Activated CD4-positive, CD25-positive, alpha-beta regulatory T cell treated with anti-CD3 and anti-CD28 coated beads, Interleukin-2, amount 50 U/mL, for 72 hours (primary cell): Measurements from ENCODE around the gene TRPC4AP.
"Not testable (repeated sequence)": the region's sequence is repeated elsewhere in the genome, so short reads cannot be mapped to it uniquely, and the experiment has no call there.

ENCODE experiments used
- DNase-seq: peaks from one replicate; pipeline ENCODE4 v3.0.0; 2021

Gene TRPC4AP

DNA sequence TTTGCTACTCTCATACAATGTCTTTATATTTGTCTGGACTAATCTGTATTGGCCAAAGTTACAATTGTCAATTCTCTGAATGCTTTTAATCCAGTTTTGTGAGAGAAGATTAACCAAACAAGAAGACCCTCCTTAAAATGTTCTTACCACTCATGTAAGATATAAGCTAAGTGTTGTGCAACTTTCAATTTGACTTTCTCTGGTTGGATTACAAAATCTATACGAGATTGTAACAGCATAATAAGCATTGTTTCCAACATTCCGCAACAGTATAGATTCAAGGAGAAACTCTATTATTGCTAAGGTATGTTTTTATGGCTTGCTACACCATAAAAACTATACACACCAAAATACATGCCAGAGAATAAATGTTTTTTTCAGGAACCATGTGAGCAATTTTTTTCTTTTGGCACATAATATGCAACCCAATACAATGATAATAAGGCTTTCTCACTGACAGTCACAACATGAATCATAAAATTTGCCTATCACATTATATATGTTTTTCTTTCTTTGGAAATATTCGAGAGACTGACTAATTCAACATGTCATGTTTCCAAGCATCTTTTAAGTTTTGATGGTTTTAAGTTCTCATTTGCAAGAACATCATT lies 12.2 kb upstream of the TRPC4AP start:
- DNase-seq: no peak

DNA sequence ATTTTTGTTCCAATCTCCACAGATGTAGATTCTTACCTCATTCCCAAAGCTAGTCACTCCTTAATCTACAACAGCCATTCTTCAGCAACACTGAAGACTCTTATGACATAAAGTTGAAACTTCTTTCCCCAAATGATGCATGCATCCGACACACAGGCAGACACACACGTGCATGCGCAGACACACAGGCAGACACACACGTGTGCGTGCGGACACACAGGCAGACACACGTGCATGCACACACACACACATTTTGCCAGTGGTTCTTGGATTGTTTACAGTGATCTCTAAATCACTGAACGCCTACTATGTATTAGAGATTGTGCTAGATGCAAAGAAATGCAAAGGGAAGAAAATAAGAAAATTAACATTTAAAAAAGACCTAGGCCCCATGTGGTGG lies 9.0 kb upstream of the TRPC4AP start:
- DNase-seq: no peak

GRCh38 chr20:35093267-35093884 lies 769 bp upstream of the TRPC4AP start:
- DNase-seq: no peak

DNA sequence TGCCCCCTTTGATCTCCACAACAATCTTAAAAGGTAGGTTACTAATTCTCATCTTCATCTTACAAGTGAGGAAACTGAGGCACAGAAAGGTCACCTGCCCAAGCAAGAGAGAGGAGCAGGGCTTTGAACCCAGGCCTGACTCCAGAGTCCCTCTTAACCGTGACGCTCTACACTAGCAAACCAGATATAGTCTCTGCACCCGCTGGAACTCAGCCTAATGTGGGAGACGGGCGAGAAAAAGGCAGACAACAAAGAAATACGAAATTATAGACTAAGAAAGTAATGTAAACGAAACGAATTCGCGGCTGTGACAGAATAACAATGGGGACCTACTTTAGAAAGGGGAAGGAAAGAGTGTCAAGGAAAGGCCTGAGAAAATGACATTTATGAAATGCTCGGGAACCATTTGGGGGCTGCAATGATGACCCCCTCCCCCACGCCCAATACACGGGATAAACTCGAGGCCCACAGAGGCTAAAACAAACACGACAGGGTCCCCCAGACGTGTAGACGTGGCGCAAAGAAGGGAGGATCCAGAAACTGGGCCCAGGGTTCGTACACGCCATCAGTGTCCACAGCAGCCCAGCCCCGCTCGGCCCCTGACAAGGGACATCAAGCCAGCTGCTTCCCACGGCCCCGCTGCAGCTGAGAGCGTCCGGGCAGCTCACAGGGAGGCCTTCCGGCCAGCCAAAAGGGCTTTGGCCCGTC lies 637 bp downstream of the TRPC4AP start:
- DNase-seq: no peak

DNA sequence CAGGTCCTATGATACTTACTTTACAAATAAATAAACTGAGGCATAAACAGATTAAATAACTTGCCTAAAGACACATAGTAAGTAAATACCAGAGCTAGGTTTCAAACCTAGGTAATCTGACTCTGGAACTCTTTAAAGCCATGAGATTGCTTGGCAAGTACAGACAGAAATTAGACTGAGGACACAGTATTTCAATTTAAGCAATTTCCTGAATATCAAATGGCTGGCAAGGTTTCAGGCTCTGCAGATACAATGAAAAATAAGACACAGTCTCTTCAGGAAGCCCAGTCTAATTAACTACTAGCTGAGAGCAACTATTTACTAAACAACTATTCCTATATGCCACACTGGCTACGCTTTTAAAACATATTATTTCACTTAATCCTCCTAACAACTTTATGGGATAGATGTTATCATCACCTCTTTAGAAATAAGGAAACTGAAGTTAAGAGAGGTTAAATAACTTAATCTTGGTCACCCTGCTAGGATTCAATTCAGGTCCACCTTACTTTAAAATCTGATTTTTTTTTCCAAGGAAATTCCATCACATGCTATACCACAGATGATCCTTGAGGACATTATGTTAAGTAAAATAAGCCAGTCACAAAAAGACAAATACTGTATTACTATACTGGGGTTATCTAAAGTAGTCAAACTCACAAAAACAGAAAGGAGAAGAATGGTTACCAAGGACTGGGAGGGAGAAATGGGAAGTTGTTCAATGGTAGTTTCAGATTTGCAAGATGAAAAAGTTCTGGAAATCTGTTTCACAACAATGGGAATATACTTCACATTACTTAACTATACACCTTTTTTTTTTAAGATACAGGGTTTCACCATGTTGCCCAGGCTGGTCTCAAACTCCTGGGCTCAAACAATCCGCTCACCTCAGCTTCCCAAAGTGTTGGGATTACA lies 4.1 kb downstream of the TRPC4AP start:
- no peak for DNase-seq

GRCh38 chr20:35087791-35088190 lies 4.8 kb downstream of the TRPC4AP start:
- no peak for DNase-seq

GRCh38 chr20:35087355-35087754 lies 5.3 kb downstream of the TRPC4AP start:
- no peak for DNase-seq

DNA sequence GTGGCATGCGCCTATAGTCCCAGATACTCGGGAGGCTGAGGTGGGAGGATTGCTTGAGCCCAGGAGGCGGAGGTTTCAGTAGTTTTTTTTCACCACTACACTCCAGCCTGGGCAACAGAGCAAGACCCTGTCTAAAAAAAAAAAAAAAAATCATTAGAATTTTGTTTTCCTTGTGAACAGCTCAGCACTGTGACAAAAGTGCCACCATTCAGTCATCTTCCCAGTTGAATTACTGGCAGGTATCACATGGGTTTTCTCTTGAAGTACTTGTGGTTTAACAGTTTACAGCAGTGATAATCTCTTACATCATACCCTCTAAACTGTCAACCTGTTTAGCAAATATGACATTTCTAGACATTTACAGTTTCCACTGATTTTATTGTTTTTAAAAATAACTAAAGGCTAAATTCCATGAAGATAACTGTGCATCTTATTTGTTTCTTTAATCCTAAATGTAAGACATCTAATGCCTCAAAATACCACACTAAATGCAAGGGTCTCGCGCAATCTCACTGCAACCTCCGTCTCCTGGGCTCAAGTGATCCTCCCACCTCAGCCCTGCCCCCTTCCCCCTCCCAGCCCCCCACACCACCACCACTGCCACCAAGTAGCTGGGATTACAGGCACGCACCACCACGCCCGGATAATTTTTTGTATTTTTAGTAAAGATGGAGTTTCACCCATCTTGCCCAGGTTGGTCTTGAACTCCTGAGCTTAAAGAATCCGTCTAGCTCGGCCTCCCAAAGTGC lies 7.0 kb downstream of the TRPC4AP start:
- DNase-seq: no peak

DNA sequence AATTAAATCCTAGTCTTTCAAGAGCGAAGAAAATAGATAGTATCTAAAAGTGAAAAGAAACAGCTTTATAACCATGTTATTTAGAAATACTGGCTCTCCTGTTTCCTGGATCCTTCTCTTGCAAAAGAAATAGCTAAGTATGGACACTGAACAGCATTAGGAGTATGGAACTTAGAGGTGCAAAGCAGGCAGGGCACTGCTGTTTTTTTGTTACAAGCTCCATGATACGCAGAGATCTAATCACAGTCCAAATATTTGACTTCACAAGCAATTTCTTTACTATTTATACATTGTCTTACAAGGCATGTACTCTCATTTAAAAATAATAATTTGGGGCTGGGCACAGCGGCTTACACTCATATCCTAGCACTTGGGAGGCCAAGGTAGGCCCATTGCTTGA lies 7.6 kb downstream of the TRPC4AP start:
- DNase-seq: no peak

DNA sequence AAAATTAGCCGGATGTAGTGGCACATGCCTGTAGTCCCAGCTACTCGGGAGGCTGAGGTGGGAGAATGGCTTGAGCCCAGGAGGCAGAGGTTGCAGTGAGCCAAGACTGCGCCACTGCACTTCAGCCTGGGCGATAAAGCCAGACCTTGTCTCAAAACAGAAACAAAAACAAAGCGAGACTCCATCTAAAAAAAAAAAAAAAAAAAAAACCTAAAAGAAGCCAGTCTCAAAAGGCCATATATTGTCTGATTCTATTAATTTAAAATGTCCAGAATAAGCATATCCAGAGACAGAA lies 12.3 kb downstream of the TRPC4AP start:
- not testable (repeated sequence) for DNase-seq

GRCh38 chr20:35079472-35080347 lies 12.9 kb downstream of the TRPC4AP start:
- DNase-seq: no peak

- no peak for DNase-seq
Observed at GRCh38 chr20:35077872-35078271, 14.7 kb downstream of the TRPC4AP start.

DNA sequence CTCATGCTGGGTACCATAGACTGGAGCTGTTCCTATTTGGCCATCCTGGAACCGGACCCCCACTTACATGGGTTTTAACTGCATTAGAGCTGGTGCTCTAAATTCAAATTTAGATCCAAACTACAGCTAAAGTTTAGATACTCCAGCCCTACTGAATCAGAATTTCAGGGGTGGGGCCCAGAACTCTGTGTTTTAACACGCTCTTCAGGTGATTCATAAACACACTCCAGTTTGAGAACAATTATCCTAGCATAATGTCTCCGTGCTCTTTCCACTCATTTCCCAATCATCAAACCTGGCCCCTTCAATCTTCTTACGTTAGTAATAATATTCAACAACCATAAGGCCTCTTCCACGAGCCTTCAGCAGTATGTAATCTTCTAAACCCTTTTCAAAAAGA lies 15.3 kb downstream of the TRPC4AP start:
- DNase-seq: no peak

DNA sequence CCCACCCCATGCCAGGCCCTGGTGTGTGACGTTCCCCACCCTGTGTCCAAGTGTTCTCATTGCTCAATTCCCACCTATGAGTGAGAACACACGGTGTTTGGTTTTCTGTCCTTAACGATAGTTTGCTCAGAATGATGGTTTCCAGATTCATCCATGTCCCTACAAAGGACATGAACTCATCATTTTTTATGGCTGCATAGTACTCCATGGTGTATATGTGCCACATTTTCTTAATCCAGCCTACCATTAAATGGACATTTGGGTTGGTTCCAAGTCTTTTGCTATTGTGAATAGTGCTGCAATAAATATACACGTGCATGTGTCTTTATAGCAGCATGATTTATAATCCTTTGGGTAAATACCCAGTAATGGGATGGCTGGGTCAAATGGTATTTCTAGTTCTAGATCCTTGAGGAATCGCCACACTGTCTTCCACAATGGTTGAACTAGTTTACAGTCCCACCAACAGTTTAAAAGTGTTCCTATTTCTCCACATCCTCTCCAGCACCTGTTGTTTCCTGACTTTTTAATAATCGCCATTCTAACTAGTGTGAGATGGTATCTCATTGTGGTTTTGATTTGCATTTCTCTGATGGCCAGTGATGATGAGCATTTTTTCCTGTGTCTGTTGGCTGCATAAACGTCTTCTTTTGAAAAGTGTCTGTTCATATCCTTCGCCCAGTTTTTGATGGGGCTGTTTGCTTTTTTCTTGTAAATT lies 21.0 kb downstream of the TRPC4AP start:
- not testable (repeated sequence) for DNase-seq

DNA sequence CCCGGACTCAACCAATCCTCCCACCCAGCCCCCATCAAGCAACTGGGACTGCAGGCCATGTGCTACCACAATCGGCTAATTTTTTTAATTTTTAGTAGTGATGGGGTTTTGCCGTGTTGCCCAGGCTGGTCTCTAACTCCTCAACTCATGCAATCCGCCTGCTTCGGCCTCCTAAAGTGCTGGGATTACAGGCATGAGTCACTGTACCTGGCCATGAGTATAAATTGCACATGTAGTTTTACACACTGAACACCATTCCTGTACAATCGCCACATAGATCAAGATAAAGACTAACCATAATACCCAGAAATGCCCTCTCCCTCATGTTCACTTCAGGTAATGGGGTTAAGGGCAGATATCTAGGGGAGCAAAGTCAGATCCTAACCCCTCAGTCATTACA lies 26.4 kb downstream of the TRPC4AP start:
- no peak for DNase-seq

- DNase-seq: no peak
Observed at GRCh38 chr20:35065181-35065580, 27.4 kb downstream of the TRPC4AP start.

DNA sequence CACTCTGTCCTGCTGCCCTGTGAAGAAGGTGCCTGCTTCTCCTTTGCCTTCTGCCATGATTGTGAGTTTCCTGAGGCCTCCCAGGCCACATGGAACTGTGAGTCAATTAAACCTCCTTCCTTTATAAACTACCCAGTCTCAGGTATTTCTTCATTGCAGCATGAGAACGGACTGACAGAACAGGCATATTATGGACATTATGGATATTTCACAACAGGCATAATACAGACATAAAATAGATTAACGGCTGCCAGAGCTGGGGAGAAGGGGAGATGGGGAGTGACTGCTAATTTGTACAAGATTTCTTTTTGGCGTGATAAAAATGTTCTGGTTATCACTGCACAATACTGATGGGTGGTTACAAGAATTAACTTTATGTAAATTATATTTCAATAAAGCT lies 29.4 kb downstream of the TRPC4AP start:
- no peak for DNase-seq

GRCh38 chr20:35062478-35062877 lies 30.1 kb downstream of the TRPC4AP start:
- no peak for DNase-seq

GRCh38 chr20:35060168-35060567 lies 32.4 kb downstream of the TRPC4AP start:
- DNase-seq: no peak

DNA sequence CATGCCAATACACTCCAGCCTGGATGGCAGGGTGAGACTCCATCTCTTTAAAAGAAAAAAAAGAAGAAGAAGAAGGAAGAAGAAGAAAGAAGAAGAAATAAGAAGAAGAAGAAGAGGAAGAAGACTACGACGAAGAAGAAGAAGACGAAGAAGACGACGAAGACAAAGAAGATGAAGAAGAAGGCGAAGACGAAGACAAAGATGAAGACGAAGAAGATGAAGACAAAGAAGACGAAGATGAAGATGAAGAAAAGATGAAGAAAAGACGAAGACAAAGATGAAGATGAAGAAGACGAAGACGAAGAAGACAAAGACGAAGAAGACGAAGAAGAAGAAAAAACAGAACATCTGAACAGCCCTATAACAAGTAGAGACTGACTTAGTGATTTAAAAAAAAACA lies 33.0 kb downstream of the TRPC4AP start:
- no peak for DNase-seq

GRCh38 chr20:35059110-35059509 lies 33.5 kb downstream of the TRPC4AP start:
- no peak for DNase-seq
